Adrenal gland (tissue), 5 donors: ENCODE measurements around the gene CCT2.

ENCODE experiments used
- CTCF ChIP-seq, 6 experiments: fragments of 450-650 bp in 4 of 6; fragments of 200-600 bp in 2 of 6; sonication (generic) in 1 of 6; IDR thresholded peaks; 1 replicate in 5 of 6; 2 replicates in 1 of 6; pipeline versions ENCODE4 v1.5.1 to v1.8.0; 2016 to 2021; ENCODE audit warnings: antibody characterized with exemption in 6 of 6, mild to moderate bottlenecking in 2 of 6, moderate library complexity in 1 of 6
- POLR2A ChIP-seq, 2 donors: fragments of 450-650 bp; IDR thresholded peaks; one replicate each; pipeline ENCODE4 v1.6.1; 2017; ENCODE audit warnings: antibody characterized with exemption in 2 of 2, mild to moderate bottlenecking in 2 of 2, moderate library complexity in 1 of 2
- donor health status: DM: no; HTN: no; CAD: no.

DNA sequence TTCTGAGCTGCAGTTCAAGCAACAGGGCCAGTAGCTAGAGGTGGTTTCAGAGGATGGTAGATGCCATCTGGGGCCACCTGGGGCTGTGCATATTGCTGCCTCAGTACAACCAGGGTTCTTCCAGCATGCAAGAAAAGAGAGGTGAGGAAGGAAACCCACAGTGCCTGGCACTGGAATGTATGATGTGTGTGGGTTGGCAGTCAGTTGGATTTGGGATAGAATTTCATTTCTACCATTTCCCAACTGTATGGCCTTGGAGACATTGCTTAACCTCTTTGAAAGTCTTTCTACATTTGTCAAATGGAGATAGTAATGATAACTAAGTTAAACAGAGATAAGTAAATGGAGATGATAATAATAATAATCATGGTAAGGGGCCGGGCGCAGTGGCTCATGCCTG lies 35.7 kb downstream of the CCT2 start:
- TF ChIP-seq CTCF (IDR thresholded peaks at IDR 0.05) (no peak), POLR2A (IDR thresholded peaks at IDR 0.05) (no peak)
